NCI-H1092 treated with DMSO at 0.1 percent for 48 hours (cell line): ENCODE results near the gene BABAM2.

ENCODE experiments used
- DNase-seq: peaks from one replicate; lab custom pipeline; 2025; lab: John Stamatoyannopoulos, UW

Gene BABAM2

GRCh38 chr2:28030600-28030999 is 140.1 kb downstream of the BABAM2 start:
- no peak for DNase-seq

GRCh38 chr2:28032816-28033215 is 142.3 kb downstream of the BABAM2 start:
- DNase-seq, result no peak

DNA sequence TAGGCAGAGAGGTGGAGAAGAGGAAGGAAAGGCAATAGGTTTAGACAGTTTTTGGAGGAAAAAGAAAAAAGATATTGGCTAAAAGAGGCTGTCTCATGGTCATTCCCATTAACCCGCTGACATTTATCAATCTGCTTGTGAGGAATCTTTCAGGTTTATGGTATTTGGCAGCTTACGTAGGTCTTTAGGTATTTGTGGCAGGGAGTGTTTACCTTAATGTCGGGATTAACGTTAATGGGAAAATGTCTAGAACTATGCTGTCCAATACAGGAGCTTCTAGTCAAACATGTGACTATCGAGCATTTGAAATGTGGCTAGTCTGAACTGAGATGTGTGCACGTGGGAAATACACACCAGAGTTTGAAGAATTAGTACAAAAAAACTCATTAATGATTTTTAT is 144.2 kb downstream of the BABAM2 start:
- no peak for DNase-seq

DNA sequence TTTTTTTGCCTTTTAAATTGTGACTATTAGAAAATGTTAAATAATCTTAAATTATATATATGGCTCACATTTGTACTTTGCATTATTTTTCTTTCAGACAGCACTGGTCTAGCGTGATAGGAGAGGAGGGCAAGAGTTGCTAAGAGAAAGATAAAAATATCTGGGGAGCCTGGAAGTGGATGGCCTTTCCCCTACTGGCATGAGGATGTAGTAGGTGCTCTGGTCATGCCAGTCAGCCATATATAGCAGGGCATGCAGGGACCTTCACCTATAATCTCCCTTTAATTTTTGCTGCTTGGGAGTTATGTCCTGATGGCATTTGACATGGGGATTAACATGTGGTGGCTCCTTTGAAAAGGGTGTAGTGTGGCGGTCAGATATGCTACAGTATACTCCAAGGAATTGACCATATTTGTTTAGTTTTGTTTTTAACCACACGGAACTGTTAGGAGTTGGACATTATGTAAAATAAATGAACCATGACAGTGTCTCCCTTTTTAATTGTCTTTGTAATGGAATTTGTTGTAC is 144.7 kb downstream of the BABAM2 start:
- no peak for DNase-seq

GRCh38 chr2:28035816-28036215 is 145.3 kb downstream of the BABAM2 start:
- DNase-seq, result no peak

DNA sequence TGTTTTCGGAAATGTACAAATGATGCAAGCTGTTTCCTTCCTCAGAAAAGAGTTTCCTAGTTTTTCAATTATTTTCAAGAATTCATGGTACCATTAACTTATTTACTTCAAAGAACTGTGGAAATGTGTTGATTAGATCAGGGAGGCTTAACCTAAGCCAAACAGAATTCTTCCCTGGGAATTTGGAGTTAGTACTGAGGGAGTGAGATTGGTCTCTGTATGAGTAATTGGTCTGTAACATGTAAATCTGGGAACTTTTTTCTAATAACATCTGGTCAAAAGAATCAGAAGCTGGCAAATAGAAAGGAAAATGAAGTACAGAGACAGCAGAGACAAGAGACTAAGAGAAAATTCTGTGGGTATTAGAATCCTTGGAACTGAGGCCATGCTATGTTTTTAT is 145.8 kb downstream of the BABAM2 start:
- no peak for DNase-seq

DNA sequence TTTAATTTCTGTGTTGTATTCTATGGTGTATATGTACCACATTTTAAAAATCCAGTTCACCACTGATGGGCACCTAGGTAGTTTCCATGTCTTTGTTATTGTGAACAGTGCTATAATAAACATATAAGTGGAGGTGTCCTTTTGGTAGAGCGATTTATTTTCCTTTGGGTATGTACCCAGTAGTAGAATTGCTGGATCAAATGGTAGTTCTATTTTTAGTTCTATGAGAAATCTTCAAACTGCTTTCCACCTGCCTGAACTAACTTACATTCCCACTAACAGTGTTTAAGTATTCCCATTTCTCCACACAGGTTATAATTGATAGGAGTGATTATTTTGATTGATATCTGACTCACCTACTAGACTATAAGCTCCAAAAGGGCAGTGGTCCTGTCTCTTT is 148.2 kb downstream of the BABAM2 start:
- no peak for DNase-seq

GRCh38 chr2:28045676-28046351 is 155.3 kb downstream of the BABAM2 start:
- no peak for DNase-seq

GRCh38 chr2:28046921-28047320 is 156.4 kb downstream of the BABAM2 start:
- DNase-seq, result no peak

GRCh38 chr2:28047681-28048080 is 157.2 kb downstream of the BABAM2 start:
- DNase-seq, result no peak

GRCh38 chr2:28048341-28048740 is 157.8 kb downstream of the BABAM2 start:
- DNase-seq, result no peak

GRCh38 chr2:28049416-28049815 is 158.9 kb downstream of the BABAM2 start:
- no peak for DNase-seq

- DNase-seq, result no peak
Observed at GRCh38 chr2:28049899-28050298, 159.4 kb downstream of the BABAM2 start.

GRCh38 chr2:28052691-28053090 is 162.2 kb downstream of the BABAM2 start:
- no peak for DNase-seq

DNA sequence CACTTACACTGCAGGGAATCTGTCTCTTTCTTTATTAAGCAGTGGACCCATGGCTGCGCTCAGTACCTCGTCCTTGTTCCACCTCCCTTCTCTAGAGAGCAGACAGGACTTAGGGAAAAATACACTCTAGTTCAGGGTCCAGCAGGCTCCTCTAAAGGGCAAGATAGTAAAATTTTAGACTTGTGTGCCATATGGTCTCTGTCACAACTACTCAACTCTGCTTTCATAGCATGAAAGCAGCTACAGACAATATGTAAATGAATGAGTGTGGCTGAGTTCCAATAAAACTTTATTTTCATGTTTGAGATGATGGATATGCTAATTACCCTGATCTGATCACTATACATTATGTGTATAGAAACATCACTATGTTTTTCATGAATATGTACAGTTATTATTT is 163.1 kb downstream of the BABAM2 start:
- DNase-seq, result no peak

GRCh38 chr2:28054916-28055315 is 164.4 kb downstream of the BABAM2 start:
- no peak for DNase-seq

GRCh38 chr2:28055325-28055970 is 164.9 kb downstream of the BABAM2 start:
- DNase-seq, result no peak

DNA sequence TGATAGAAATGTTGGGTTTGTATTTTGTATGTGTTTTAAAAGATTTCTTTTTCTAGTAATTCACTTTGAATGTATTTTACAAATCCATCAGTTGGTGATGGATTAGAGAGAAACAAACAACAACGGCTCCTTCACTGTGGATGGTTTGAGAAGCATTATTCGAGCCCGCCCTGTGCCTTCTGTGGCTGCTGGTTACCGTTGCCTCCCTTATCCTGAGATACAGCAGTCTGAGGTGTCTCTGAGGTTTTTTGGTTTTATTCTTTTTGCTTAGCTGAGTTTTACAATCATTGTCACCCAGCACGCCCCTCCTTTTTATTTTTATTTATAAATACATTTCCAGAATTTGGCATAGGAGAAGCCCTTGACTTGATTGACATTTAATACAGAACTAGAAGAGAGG is 168.3 kb downstream of the BABAM2 start:
- no peak for DNase-seq

GRCh38 chr2:28062867-28063266 is 172.3 kb downstream of the BABAM2 start:
- no peak for DNase-seq

DNA sequence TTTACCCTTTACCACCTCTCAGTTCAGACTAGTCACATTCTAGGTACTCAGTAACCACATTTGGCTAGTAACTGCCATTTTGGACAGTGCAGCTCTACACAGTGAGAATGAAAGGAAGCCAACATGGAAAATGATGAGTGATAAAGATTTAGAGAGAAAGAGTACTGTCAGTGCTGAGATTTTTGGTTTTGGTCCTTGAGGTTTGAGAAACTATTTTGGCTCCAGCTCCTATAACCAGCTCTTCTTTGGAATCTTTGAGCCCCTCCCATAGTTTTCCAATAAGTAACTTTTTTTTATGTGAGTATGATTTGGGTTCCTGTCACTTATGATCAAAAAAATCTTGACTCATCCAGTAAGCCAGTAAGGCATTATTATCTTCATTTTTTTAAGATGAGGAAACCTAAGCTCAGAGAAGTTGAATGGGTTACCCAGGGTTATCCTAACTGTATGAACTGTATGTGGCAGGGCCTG is 173.0 kb downstream of the BABAM2 start:
- no peak for DNase-seq

DNA sequence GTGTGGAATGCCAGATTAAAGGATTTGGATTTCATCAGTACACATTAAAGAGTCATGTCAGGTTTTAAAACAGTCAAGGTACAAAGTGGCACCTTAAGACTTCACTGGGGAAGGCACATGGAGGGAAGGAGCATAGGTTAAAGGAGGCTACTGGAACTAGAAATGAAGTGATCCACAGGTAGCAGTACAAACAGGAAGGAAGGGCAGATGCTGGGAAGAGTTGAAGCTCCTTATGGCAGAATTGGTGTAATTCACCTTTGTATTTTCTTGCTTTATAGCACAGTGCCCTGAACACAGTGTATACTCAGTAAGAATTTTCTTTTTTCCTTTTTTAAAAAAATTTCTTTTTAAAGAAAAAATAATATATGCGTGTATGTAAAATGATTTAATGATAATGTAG is 177.1 kb downstream of the BABAM2 start:
- no peak for DNase-seq

DNA sequence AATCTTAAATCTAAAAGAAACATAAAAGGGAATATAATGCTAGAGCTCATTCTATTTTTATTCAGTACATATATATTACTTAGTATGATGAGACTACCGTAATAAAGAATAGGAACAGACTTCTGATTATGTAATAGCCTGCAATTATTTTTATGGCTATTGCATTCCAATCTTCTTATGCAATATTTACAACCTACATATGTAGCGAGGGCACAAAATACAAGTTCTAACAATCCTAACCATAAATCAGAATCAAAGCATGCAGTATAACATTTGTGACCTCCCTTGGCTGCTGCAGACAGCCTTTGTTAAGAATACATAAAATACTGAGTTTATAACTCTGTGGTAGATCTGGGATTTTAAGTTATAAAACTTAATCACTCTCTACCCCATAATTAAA is 177.6 kb downstream of the BABAM2 start:
- no peak for DNase-seq

DNA sequence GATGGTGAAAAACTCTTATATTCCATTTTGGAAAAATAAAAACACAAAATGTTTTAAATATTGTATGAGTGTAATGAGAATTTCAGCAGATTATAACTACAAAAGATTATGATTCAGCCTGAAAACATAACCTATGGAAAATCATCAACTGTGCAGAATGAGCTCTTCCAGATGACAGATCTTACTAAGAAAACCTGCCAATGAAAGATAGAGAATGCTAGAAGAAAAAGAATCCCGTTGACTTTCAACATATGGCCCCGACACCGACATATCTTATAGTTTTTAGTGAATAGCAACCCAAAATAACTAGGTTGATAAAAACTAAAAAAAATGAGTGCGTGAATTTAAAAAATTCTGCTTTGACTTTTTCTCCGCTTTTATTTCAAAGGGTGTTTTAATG is 178.0 kb downstream of the BABAM2 start:
- DNase-seq, result no peak

DNA sequence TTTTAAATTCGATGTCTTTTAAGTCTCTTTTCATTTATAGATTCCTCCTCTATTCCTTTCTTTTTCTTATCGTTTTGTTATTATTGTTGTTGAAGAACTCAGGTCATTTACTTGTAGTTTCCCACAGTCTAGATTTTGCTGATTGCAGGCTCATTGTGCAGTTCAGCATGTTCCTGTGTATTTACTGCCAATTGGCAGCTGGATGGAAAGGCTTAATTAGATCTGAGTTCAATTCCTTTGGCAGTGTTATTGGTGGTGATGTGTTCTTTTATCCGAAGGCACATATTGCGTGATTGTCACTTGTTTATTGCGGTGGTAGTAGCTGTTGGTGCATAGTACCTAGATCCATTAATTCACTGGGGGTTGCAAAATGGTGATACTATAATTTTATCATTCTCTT is 180.7 kb downstream of the BABAM2 start:
- no peak for DNase-seq
